ENCODE measurements around the gene TFF2.

Gene TFF2

DNA sequence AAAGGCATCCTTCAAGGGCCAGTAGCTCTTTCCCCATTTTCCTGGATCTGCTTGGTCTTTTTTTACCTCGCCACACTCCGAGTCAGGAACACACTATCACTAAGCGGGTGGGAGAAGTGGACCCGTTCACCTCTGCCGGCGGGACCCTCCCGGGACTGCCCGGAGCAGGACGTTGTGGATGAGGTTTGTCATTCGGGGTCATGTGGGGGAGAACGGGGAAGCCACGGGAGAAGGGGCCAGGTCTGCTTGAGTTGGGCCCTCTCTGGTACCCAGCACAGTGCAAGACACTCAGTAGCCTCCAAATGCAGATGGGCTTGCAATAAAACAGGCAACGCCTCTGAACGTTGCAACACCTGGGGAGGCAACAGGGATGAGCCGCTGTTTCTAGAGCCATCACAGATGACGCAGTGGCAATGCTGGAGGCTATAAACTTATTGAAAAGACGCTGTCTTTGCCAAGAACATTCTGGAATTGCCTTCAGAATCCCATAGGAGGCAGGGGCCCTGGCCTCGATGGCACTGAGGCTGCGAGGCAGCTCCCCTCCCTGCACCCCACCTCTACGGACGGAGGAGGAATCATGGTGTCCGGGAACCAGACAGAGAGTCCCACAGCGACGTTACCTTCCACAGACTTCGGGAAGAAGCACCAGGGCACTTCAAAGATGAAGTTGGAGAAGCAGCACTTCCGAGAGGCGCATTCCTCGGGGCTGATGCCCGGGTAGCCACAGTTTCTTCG, 3.8 kb downstream of the TFF2 start:
- Histone ChIP-seq H3K79me2 (ENCODE audit: insufficient read depth, low read length) (no peaks in the 10 kb centered on the region), H3K9me3 (ENCODE audit: insufficient read depth, low read depth, low read length) (no peaks in the 10 kb centered on the region), H4K20me1 (ENCODE audit: insufficient read depth, low read length, poor library complexity, severe bottlenecking) (no peaks in the 10 kb centered on the region), H2AFZ (ENCODE audit: low read length) (no peak overlapping the region), H3K9ac (ENCODE audit: low read depth, low read length, poor library complexity, severe bottlenecking) (no peak overlapping the region), H3K4me2 (ENCODE audit: low read depth, low read length, poor library complexity, severe bottlenecking) (no peak overlapping the region), H3K4me1 (ENCODE audit: insufficient read depth, low read length, poor library complexity, severe bottlenecking) (no peaks in the 10 kb centered on the region), H3K36me3 (ENCODE audit: insufficient read depth, low read length) (no peaks in the 10 kb centered on the region), H3K9me2 (replicated peaks; ENCODE audit: low read depth, low read length) (no peaks in the 10 kb centered on the region), H3K27me3 (ENCODE audit: insufficient read depth, low read length, poor library complexity, severe bottlenecking) (no peaks in the 10 kb centered on the region), H3K4me3 (ENCODE audit: low read length, poor library complexity, severe bottlenecking) (no peak overlapping the region), H3F3A (ENCODE audit: low read depth) (no peaks in the 10 kb centered on the region)
- TF ChIP-seq, protein P1, sequence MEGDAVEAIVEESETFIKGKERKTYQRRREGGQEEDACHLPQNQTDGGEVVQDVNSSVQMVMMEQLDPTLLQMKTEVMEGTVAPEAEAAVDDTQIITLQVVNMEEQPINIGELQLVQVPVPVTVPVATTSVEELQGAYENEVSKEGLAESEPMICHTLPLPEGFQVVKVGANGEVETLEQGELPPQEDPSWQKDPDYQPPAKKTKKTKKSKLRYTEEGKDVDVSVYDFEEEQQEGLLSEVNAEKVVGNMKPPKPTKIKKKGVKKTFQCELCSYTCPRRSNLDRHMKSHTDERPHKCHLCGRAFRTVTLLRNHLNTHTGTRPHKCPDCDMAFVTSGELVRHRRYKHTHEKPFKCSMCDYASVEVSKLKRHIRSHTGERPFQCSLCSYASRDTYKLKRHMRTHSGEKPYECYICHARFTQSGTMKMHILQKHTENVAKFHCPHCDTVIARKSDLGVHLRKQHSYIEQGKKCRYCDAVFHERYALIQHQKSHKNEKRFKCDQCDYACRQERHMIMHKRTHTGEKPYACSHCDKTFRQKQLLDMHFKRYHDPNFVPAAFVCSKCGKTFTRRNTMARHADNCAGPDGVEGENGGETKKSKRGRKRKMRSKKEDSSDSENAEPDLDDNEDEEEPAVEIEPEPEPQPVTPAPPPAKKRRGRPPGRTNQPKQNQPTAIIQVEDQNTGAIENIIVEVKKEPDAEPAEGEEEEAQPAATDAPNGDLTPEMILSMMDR (conservative IDR thresholded peaks at IDR 0.05; ENCODE audit: low read length): no peak
- TF ChIP-seq EZH2phosphoT487 (IDR thresholded peaks at IDR 0.05; ENCODE audit: borderline replicate concordance): no peak

DNA sequence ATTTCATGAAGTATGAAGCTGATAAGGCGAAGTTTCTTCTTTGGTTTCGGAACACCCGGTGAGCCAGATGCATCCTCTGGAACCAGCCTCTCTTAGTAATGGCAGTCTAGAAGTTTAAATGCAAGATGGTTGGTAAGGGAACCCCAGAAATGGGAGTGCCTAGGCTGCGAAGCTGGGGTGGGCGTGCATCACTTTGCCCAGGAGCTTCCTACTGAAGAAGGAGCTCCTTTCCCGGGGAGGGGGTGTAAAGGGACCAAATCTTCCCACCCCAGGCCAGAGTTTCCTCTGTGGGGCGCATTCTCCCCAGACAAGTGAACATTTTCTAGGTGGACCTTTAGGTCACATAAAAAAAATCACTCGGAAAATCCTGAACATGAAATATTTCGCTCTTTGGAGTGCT, 4.4 kb downstream of the TFF2 start:
- Histone ChIP-seq H4K20me1 (ENCODE audit: insufficient read depth, low read length, poor library complexity, severe bottlenecking) (no peaks in the 10 kb centered on the region), H3K79me2 (ENCODE audit: insufficient read depth, low read length) (no peaks in the 10 kb centered on the region), H3K4me2 (ENCODE audit: low read depth, low read length, poor library complexity, severe bottlenecking) (no peak overlapping the region), H3K36me3 (ENCODE audit: insufficient read depth, low read length) (no peaks in the 10 kb centered on the region), H2AFZ (ENCODE audit: low read length) (no peak overlapping the region), H3K9ac (ENCODE audit: low read depth, low read length, poor library complexity, severe bottlenecking) (no peak overlapping the region), H3K27me3 (ENCODE audit: insufficient read depth, low read length, poor library complexity, severe bottlenecking) (no peaks in the 10 kb centered on the region), H3F3A (ENCODE audit: low read depth) (no peaks in the 10 kb centered on the region), H3K9me3 (ENCODE audit: insufficient read depth, low read depth, low read length) (no peaks in the 10 kb centered on the region), H3K9me2 (replicated peaks; ENCODE audit: low read depth, low read length) (no peaks in the 10 kb centered on the region), H3K4me3 (ENCODE audit: low read length, poor library complexity, severe bottlenecking) (no peak overlapping the region), H3K4me1 (ENCODE audit: insufficient read depth, low read length, poor library complexity, severe bottlenecking) (no peaks in the 10 kb centered on the region)
- TF ChIP-seq EZH2phosphoT487 (IDR thresholded peaks at IDR 0.05; ENCODE audit: borderline replicate concordance): no peak
- TF ChIP-seq, protein P1 (conservative IDR thresholded peaks at IDR 0.05; ENCODE audit: low read length): no peak

DNA sequence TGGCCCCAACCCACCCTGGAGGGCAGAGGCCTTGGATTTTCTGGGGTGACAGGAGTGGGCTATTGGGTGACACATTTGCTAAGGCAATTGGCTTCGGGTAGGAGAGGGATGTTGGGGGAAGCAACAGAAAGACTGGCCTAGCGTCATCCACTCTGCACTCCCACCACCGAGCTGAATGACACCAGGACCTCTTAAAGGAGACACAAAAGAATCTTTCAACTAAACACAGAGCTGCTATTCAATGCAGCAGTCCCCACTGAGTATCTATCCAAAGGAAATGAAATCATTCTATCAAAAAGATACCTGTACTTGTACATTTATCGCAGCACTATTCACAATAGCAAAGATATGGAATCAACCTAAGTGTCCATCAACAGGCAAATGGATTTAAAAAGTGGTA, 6.2 kb downstream of the TFF2 start:
- no peak overlapping the region for H3K9ac ChIP-seq (ENCODE audit: low read depth, low read length, poor library complexity, severe bottlenecking)
- no peaks in the 10 kb centered on the region for H4K20me1 ChIP-seq (ENCODE audit: insufficient read depth, low read length, poor library complexity, severe bottlenecking)
- no peaks in the 10 kb centered on the region for H3F3A ChIP-seq (ENCODE audit: low read depth)
- H3K4me1 ChIP-seq (ENCODE audit: insufficient read depth, low read length, poor library complexity, severe bottlenecking): peaks cover 7% of the 10 kb centered on the region
- no peaks in the 10 kb centered on the region for H3K9me2 ChIP-seq (replicated peaks; ENCODE audit: low read depth, low read length)
- H3K4me3 ChIP-seq (ENCODE audit: low read length, poor library complexity, severe bottlenecking): no peak overlapping the region
- no peak overlapping the region for H2AFZ ChIP-seq (ENCODE audit: low read length)
- TF ChIP-seq, protein P1 (conservative IDR thresholded peaks at IDR 0.05; ENCODE audit: low read length): no peak
- no peak for TF ChIP-seq EZH2phosphoT487 (IDR thresholded peaks at IDR 0.05; ENCODE audit: borderline replicate concordance)
- H3K79me2 ChIP-seq (ENCODE audit: insufficient read depth, low read length): no peaks in the 10 kb centered on the region
- H3K9me3 ChIP-seq (ENCODE audit: insufficient read depth, low read depth, low read length): no peaks in the 10 kb centered on the region
- no peaks in the 10 kb centered on the region for H3K36me3 ChIP-seq (ENCODE audit: insufficient read depth, low read length)
- H3K27me3 ChIP-seq (ENCODE audit: insufficient read depth, low read length, poor library complexity, severe bottlenecking): no peaks in the 10 kb centered on the region
- H3K4me2 ChIP-seq (ENCODE audit: low read depth, low read length, poor library complexity, severe bottlenecking): no peak overlapping the region

Data from Loucy (cell line).